Omental fat pad (tissue), 4 donors: ENCODE measurements around the gene DRGX. TPM values are rescaled to one million over a fixed set of nuclear protein-coding genes. Genes with fewer than 3 reads are reported as not detected.

Experiments
- ATAC-seq: fragments of 150-250 bp; one replicate; pipeline ENCODE4 v1.9.1; 2016; ENCODE audit warnings: mild to moderate bottlenecking, moderate library complexity; ENCODE audit not compliant: low FRiP score
- DNase-seq: peaks from one replicate; pipeline ENCODE4 v3.0.0-alpha.2; 2019; ENCODE audit warnings: low spot score
- total RNA-seq, 4 donors: library from RNA; depleted of rRNA; stranded (reverse); fragments of >200 nt; gene quantifications; one replicate each; pipeline ENCODE4 v1.1.0, GENCODE V29; 2016
- TF ChIP-seq, protein P1 (sequence below), 3 donors: fragments of 450-650 bp; IDR thresholded peaks; one replicate each; pipeline ENCODE4 v1.5.1; 2016 to 2017; ENCODE audit warnings: antibody characterized with exemption in 3 of 3, mild to moderate bottlenecking in 3 of 3, moderate library complexity in 2 of 3

DRGX gene
- total RNA-seq, 4 donors from 2014 or later, result not detected

DNA sequence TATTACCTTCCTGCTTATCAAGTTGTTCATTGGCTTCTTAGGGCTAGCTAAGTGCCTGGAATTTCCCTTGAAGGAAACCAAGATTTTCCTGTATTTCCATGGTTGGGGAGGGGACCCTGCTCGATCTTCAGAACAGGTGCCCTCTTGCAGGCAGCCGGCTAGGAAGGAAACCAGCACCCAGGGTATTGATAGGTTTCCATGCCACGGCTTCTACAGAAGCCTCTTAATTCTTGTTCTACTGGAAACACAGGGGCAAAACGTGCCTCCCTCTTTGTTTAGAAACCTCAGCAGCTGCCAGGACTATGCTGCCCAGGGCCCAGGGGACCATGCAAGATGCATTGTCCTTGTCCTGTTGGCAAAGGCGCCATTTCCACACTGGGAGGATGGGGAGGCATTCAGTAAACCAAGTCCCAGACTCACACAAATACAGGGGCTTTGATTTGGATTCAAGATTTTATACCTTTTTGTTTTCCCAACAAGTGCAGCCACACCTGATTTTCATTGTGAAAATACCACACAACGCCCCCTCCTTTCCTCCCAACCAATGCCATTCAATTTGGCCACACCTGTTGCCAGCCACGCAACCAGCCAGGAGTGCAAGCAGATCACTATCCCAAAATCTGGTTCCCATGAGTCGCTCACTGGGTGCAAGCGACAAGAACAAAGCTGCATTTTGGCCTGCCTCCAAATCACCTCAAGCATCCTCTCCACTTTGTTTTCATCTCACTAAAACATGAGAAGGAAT, 67.3 kb downstream of the DRGX start:
- no peak for DNase-seq
- no peak for ATAC-seq
- TF ChIP-seq, protein P1, sequence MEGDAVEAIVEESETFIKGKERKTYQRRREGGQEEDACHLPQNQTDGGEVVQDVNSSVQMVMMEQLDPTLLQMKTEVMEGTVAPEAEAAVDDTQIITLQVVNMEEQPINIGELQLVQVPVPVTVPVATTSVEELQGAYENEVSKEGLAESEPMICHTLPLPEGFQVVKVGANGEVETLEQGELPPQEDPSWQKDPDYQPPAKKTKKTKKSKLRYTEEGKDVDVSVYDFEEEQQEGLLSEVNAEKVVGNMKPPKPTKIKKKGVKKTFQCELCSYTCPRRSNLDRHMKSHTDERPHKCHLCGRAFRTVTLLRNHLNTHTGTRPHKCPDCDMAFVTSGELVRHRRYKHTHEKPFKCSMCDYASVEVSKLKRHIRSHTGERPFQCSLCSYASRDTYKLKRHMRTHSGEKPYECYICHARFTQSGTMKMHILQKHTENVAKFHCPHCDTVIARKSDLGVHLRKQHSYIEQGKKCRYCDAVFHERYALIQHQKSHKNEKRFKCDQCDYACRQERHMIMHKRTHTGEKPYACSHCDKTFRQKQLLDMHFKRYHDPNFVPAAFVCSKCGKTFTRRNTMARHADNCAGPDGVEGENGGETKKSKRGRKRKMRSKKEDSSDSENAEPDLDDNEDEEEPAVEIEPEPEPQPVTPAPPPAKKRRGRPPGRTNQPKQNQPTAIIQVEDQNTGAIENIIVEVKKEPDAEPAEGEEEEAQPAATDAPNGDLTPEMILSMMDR (IDR thresholded peaks at IDR 0.05), result no peak

DNA sequence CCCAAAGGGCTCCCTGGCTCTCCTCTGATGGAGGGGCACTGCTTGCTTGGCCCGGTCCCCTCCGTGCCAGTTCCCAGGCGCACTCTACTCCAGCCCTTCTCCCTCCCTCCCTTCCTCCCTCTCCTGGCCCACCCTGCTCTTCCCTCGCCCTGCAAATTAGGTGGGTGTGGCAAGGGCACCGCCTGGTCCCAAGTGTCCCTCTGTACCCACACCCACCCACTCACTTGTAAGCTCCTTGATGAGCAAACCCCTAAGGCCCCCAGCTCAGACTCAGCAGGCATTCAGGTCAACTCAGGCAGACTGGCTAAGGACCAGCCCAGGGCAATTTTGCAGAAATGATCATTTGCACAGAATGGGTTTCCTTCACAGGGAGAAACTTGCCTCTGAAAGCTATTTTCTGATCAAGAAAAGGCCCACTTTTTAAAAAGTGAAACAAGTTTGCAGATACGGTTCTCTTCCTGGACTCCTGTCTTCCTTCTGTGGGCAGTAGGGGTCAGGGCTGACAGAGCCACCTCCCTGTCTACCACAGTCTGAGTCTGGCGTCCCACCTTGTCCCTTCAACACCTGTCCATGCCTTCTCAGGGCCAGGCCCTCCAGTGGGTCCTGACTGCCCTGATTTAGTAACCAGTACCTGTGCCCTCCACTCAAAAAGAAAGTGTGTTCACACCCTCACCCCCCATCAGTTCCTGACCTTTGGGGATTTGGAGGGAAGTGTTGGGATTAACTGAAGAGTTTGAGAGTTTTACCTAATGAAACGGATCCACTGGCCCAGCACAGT, 68.7 kb downstream of the DRGX start:
- TF ChIP-seq, protein P1 (IDR thresholded peaks at IDR 0.05), result no peak
- ATAC-seq (no peak), DNase-seq (no peak)

DNA sequence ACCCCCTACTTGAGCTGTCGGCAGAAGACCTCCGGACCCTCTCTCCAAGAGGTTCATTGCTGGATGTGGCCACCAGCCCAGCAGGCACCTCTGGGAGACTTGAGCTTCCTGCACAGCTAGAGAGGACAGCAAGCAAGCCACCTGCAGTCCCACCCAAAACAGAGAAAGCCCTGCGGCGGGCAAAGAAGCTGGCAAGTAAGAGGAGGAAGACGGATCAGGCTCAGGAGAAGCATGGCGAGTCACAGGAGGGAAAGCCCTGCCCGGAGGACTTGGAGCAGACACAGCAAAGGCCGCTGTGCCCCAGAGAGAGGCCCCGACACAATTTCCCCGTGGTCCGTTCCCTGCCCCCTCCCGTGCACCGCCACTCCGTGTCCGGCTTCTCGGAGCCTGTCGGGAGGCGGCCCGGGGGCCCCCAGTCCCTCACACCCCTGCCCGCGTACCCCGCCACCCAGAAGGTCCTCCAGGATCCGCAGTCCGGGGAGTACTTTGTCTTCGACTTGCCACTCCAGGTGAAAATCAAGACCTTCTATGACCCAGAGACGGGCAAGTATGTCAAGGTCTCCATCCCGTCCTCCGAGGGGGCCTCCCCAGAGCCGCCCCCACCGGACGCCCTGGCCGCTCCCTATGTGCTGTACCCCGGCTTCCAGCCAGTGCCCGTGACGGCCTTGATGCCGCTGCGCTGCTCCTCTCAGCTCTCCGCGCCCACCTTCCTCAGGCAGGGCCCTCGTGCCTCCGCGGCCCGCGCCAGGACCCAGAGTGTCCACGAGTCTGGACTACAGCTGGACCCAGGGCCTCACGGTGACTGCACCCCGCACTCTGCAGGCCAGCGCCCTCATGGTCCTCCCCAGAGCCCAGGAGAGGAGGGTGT, 69.7 kb downstream of the DRGX start:
- TF ChIP-seq, protein P1 (IDR thresholded peaks at IDR 0.05), result no peak
- ATAC-seq (no peak), DNase-seq (no peak)

DNA sequence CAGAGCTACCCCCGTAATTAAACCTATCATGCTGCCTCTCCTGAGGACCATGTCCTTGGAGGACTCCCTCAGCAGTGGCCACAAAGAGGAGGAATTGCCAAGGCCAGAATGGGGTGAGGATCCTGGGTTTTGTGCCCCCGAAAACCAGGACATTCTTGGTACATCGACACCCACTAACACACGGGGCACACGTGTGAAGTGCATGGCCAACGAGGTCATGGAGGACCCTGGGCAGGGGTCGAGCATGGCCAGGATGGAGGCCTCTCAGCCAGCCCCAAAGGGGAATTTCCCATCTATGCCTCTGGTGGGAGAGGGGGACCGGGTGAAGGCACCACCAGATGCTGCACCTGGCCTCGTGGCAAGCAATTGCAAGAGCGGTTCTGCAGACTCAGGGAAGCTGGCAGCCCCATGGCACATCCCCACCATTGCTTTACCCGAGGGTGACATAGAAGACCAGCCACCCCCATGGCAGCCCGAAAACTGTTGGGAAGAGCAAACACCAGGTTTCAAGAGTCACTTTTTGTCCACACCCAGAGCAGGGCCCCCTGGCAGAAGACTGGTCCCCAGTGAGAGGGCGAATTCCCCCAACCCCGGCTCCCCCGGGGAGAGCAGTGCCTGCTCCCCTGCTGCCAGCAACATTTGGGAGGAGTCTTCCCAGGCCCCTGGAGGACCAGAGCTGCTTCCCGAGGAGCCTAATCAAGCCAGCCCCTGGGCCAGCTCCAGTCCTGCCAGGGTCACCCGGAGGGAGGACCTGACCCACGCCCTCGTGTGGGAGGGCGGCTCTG, 70.6 kb downstream of the DRGX start:
- ATAC-seq, result no peak
- TF ChIP-seq, protein P1 (IDR thresholded peaks at IDR 0.05), result no peak

DNA sequence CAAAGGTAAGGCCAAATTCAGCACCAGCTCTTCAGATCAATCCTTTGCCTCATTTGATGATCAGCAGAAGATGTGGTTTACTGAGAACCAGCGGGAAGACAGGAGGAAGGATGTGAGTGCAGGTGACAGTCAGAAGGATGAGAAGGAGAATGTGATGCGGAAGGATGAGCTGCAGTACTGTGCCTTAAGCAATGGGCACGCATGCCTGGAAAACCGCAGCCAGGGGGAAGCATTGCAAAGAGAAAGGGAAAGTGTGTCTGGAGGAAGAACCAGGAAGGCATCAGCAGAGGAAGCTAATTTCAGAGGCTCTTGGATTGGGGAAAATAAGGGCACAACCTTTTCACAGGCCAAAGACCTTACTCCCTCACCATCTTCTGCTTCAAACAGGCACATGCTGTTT, 71.2 kb downstream of the DRGX start:
- TF ChIP-seq, protein P1 (IDR thresholded peaks at IDR 0.05), result no peak
- no peak for ATAC-seq
- no peak for DNase-seq

More for the DNA sequence above, 70.6 kb downstream of the DRGX start:
- DNase-seq, result no peak

DNA sequence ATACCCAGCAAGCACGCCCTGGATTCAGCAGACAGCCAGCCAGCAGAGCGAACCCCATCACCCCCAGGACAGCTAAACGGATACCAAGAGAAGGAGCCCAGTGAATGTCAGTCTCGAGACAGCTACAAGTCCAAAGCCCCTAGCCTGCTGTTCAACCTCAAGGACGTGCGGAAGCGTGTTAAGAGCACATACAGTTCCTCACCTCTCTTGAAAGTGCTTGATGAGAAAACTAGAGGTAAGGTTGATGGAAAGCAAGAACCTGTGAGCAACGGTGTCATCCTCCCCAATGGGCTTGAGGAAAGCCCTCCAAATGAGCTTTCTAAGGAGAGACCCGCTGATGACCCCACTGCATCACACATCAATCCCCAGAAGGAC, 72.0 kb downstream of the DRGX start:
- TF ChIP-seq, protein P1 (IDR thresholded peaks at IDR 0.05), result no peak
- DNase-seq (no peak), ATAC-seq (no peak)
